ACC112 (cell line): Measurements from ENCODE around the gene SPIN3.
"Not testable (repeated sequence)": the region's sequence is repeated elsewhere in the genome, so short reads cannot be mapped to it uniquely, and the experiment has no call there.

ENCODE experiments used
- H2AFZ ChIP-seq: fragments of 200-600 bp; sonication (generic); one replicate; pipeline ENCODE4 v1.6.0; 2017; ENCODE audit warnings: antibody characterized with exemption, low read length; ENCODE audit not compliant: unreplicated experiment
- H3K27ac ChIP-seq: fragments of 200-600 bp; sonication (generic); 2 replicates; pipeline ENCODE4 v1.5.1; 2014; ENCODE audit warnings: low read depth, mild to moderate bottlenecking, antibody characterized with exemption, low read length, moderate library complexity
- H3K27me3 ChIP-seq: fragments of 200-600 bp; sonication (generic); 2 replicates; pipeline ENCODE4 v1.6.1; 2014; ENCODE audit warnings: mild to moderate bottlenecking, antibody characterized with exemption, low read length, moderate library complexity, mixed read lengths; ENCODE audit not compliant: insufficient read depth
- H3K36me3 ChIP-seq: fragments of 200-600 bp; sonication (generic); 2 replicates; pipeline ENCODE4 v1.6.1; 2016; ENCODE audit warnings: mild to moderate bottlenecking, antibody characterized with exemption, low read length, moderate library complexity, mixed read lengths; ENCODE audit not compliant: insufficient read depth
- H3K4me1 ChIP-seq: fragments of 200-600 bp; sonication (generic); one replicate; pipeline ENCODE4 v1.6.1; 2016; ENCODE audit warnings: low read length, mixed read lengths; ENCODE audit not compliant: insufficient read depth, unreplicated experiment, control insufficient read depth
- H3K4me3 ChIP-seq: fragments of 200-600 bp; sonication (generic); 2 replicates; pipeline ENCODE4 v1.5.1; 2014; ENCODE audit warnings: mild to moderate bottlenecking, low read depth, low read length
- H3K79me2 ChIP-seq: fragments of 200-600 bp; sonication (generic); one replicate; pipeline ENCODE4 v1.6.0; 2016; ENCODE audit warnings: low read length; ENCODE audit not compliant: control insufficient read depth, unreplicated experiment, insufficient read depth

SPIN3 gene

GRCh38 chrX:56995271-56995994 lies at the start of gene SPIN3:
Gene SPIN3 (minus strand): TSS chrX:56995541. CDS start chrX:56994947, 594 bp downstream.
- no peaks in the 10 kb centered on the region for H3K79me2 ChIP-seq
- peak within 1 kb of the TSS; percentile 75 for H2AFZ ChIP-seq
- no peak within 1 kb of the TSS for H3K27ac ChIP-seq
- no peaks in the 10 kb centered on the region for H3K27me3 ChIP-seq
- H3K36me3 ChIP-seq = no peaks in the 10 kb centered on the region
- peak within 1 kb of the TSS; percentile 91 for H3K4me3 ChIP-seq
- H3K4me1 ChIP-seq = no peaks in the 10 kb centered on the region

GRCh38 chrX:57044245-57044644 lies 48.9 kb upstream of the SPIN3 start:
- no peaks in the 10 kb centered on the region for H3K36me3 ChIP-seq
- no peak overlapping the region for H3K27ac ChIP-seq
- no peaks in the 10 kb centered on the region for H3K79me2 ChIP-seq
- H3K27me3 ChIP-seq = no peaks in the 10 kb centered on the region
- H2AFZ ChIP-seq = no peak overlapping the region
- no peak overlapping the region for H3K4me3 ChIP-seq
- H3K4me1 ChIP-seq = no peaks in the 10 kb centered on the region

- not testable (repeated sequence) for H3K27me3 ChIP-seq, H3K27ac ChIP-seq, H3K4me3 ChIP-seq, H3K4me1 ChIP-seq, H3K36me3 ChIP-seq, H2AFZ ChIP-seq, H3K79me2 ChIP-seq
Observed at GRCh38 chrX:57037265-57037664, 41.9 kb upstream of the SPIN3 start.

GRCh38 chrX:56994375-56995270 lies 718 bp downstream of the SPIN3 start:
- Histone ChIP-seq H3K27me3 (no peaks in the 10 kb centered on the region), H3K4me3 (peak overlapping the region; percentile 91), H2AFZ (peak overlapping the region; percentile 75), H3K79me2 (no peaks in the 10 kb centered on the region), H3K4me1 (no peaks in the 10 kb centered on the region), H3K36me3 (no peaks in the 10 kb centered on the region), H3K27ac (no peak overlapping the region)

GRCh38 chrX:56987741-56988140 lies 7.6 kb downstream of the SPIN3 start:
- Histone ChIP-seq H3K4me3 (no peak overlapping the region), H3K79me2 (no peaks in the 10 kb centered on the region), H3K4me1 (no peaks in the 10 kb centered on the region), H2AFZ (no peak overlapping the region), H3K36me3 (no peaks in the 10 kb centered on the region), H3K27me3 (no peaks in the 10 kb centered on the region), H3K27ac (no peak overlapping the region)

GRCh38 chrX:56986138-56986537 lies 9.2 kb downstream of the SPIN3 start:
- Histone ChIP-seq H3K4me3 (no peak overlapping the region), H2AFZ (no peak overlapping the region), H3K36me3 (no peaks in the 10 kb centered on the region)

GRCh38 chrX:56978172-56978571 lies 17.2 kb downstream of the SPIN3 start:
- Histone ChIP-seq H3K79me2 (no peaks in the 10 kb centered on the region), H3K4me3 (no peak overlapping the region), H3K27me3 (no peaks in the 10 kb centered on the region), H3K27ac (no peak overlapping the region), H3K4me1 (no peaks in the 10 kb centered on the region), H3K36me3 (no peaks in the 10 kb centered on the region), H2AFZ (no peak overlapping the region)

More at GRCh38 chrX:56986138-56986537, 9.2 kb downstream of the SPIN3 start:
- H3K79me2 ChIP-seq = no peaks in the 10 kb centered on the region
- H3K27ac ChIP-seq = no peak overlapping the region
- H3K27me3 ChIP-seq = no peaks in the 10 kb centered on the region
- no peaks in the 10 kb centered on the region for H3K4me1 ChIP-seq

- no peaks in the 10 kb centered on the region for H3K36me3 ChIP-seq
- no peak overlapping the region for H3K27ac ChIP-seq
- no peaks in the 10 kb centered on the region for H3K4me1 ChIP-seq
- no peaks in the 10 kb centered on the region for H3K79me2 ChIP-seq
- H2AFZ ChIP-seq = no peak overlapping the region
- H3K4me3 ChIP-seq = no peak overlapping the region
- no peaks in the 10 kb centered on the region for H3K27me3 ChIP-seq
Observed at GRCh38 chrX:56975611-56976010, 19.7 kb downstream of the SPIN3 start.

GRCh38 chrX:56974408-56974807 lies 20.9 kb downstream of the SPIN3 start:
- H2AFZ ChIP-seq = no peak overlapping the region
- no peaks in the 10 kb centered on the region for H3K4me1 ChIP-seq
- H3K27ac ChIP-seq = no peak overlapping the region
- H3K79me2 ChIP-seq = no peaks in the 10 kb centered on the region
- H3K36me3 ChIP-seq = no peaks in the 10 kb centered on the region
- no peaks in the 10 kb centered on the region for H3K27me3 ChIP-seq
- no peak overlapping the region for H3K4me3 ChIP-seq

- Histone ChIP-seq H3K36me3 (no peaks in the 10 kb centered on the region), H2AFZ (no peak overlapping the region), H3K27me3 (no peaks in the 10 kb centered on the region), H3K4me3 (no peak overlapping the region), H3K79me2 (no peaks in the 10 kb centered on the region), H3K27ac (no peak overlapping the region), H3K4me1 (no peaks in the 10 kb centered on the region)
Observed at GRCh38 chrX:56969559-56969958, 25.8 kb downstream of the SPIN3 start.

GRCh38 chrX:56968980-56969379 lies 26.4 kb downstream of the SPIN3 start:
- Histone ChIP-seq H3K36me3 (no peaks in the 10 kb centered on the region), H3K4me3 (no peak overlapping the region), H2AFZ (no peak overlapping the region), H3K79me2 (no peaks in the 10 kb centered on the region), H3K27me3 (no peaks in the 10 kb centered on the region), H3K27ac (no peak overlapping the region), H3K4me1 (no peaks in the 10 kb centered on the region)
